Activated naive CD4-positive, alpha-beta T cell treated with Interleukin-2 at 50 U/mL for 16 hours (primary cell): ENCODE data around the gene C1orf146.
"Not testable (repeated sequence)": the region's sequence is repeated elsewhere in the genome, so short reads cannot be mapped to it uniquely, and the experiment has no call there.

ENCODE experiments used
- DNase-seq: peaks from one replicate; pipeline ENCODE4 v3.0.0-alpha.2; 2020

C1orf146 gene

GRCh38 chr1:92276082-92276481 is 58.4 kb downstream of the C1orf146 start:
- DNase-seq, result no peak

GRCh38 chr1:92277105-92277723 is 59.5 kb downstream of the C1orf146 start:
- no peak for DNase-seq

GRCh38 chr1:92279781-92280180 is 62.1 kb downstream of the C1orf146 start:
- DNase-seq, result not testable (repeated sequence)

DNA sequence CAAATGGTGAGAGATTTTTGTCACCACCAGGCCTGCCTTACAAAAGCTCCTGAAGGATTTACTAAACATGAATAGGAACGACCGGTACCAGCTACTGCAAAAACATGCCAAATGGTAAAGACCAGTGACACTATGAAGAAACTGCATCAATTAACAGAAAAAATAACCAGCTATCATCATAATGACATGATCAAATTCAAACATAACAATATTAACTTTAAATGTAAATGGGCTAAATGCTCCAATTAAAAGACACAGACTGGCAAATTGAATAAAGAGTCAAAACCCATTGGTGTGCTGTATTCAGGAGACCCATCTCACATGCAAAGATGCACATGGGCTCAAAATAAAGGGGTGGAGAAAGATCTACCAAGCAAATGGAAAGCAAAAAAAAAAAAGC is 63.7 kb downstream of the C1orf146 start:
- DNase-seq, result not testable (repeated sequence)

DNA sequence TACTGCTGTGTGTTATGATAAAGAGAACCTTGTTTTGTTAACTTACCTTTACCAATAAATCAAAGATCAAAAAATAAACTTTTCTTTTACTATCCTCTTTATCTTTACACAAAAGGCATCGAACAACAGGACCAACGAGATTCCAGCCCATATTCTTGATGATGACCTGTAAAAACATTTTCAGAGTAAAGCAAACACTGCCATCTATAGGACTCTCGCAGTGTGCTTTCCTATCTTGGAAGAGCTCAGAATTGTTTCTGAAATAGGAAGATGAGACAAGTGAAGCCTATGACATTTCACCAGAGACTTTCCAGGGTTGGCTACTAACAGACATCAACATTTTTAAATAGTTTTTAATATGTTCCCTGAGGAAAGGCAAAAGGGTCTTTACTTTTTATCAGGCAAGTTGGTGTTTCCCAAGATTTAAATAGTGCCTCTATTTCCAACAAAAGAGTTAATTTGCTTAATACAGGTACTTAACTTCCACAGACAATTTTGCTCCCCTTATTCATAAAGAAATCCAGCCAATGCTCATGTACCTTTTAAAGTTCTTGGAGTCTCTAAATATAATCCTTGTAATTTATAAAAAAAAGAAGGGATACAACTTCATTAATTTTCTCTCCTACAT is 73.8 kb downstream of the C1orf146 start:
- DNase-seq, result no peak
